Ecto neural progenitor cell (in vitro differentiated cells): Measurements from ENCODE around the gene CHD6.

Experiments used
- DNase-seq: peaks from one replicate; pipeline ENCODE4 v3.0.0-alpha.2; 2018; ENCODE audit warnings: low spot score

The CHD6 gene

DNA sequence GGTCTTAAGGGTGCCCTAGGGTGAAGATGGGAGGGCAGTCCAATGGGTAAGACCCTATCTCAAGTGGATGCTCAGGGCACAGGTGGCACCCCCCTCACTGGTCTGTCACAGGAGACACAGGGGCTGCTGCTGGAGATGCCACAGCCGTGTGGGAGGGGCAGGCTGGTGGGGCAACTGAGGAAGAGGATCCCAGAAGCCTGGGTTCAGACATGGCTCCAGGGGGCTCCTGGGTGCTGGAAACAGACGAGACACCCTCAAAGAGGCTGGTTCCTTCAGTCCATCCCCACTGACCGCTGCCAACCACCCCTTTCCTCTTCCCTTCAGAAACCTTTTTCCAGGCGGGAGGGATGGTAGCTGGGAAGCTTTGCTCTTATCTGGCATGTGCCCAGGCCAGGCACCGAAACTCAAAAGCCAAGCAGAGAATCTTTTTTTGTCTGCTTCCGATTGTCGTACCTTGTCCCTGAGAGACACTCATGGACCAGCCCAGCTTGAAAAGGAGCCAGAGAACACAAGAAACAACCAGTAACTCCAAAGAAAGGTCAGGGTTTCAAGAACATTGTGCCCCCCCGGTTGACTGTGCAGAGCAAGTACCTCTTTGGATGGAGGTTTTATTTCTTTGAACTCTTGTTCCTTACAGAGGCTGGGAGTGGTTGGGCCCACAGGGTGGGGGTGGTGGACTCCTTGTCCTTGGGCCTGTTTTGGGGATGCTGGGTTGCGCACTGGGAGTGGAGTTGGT is 223.1 kb downstream of the CHD6 start:
- DNase-seq, result no peak

DNA sequence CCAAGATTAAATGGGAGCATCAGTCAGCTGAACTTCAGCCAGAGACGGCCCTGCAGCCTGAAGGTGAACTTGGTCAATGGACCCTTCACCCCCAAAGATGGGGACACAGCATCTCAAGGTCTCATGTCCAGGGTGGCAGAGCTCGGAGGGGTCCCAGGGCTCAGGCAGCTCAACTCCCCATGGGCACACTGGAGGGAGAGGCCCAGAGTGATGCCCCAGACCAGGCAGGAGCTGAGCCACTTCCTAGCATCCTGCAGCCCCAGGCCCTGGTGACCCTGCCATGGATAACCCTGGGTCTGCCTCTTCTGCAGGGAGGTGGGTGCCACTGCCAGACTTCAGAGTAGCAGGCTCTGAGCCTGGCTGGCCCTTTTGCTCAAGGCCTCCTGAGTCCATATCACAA is 224.1 kb downstream of the CHD6 start:
- no peak for DNase-seq

DNA sequence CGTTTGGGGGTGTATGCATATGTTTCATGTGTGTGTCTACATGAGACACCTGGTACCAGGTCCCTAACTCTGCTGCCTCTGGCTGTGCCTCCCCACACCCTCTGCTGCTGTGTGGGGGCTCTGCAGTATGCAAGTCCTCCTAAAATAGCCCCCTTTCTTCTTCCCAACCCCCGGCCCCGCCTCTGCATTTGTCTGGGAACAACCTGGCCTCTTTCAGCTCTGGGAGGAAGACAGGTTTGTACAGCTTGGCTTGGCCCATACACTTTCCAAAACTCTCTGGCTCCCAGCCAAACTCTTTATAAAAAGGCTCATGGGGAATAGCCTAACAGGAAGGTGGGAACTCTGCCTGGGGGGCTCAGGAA is 224.5 kb downstream of the CHD6 start:
- no peak for DNase-seq

DNA sequence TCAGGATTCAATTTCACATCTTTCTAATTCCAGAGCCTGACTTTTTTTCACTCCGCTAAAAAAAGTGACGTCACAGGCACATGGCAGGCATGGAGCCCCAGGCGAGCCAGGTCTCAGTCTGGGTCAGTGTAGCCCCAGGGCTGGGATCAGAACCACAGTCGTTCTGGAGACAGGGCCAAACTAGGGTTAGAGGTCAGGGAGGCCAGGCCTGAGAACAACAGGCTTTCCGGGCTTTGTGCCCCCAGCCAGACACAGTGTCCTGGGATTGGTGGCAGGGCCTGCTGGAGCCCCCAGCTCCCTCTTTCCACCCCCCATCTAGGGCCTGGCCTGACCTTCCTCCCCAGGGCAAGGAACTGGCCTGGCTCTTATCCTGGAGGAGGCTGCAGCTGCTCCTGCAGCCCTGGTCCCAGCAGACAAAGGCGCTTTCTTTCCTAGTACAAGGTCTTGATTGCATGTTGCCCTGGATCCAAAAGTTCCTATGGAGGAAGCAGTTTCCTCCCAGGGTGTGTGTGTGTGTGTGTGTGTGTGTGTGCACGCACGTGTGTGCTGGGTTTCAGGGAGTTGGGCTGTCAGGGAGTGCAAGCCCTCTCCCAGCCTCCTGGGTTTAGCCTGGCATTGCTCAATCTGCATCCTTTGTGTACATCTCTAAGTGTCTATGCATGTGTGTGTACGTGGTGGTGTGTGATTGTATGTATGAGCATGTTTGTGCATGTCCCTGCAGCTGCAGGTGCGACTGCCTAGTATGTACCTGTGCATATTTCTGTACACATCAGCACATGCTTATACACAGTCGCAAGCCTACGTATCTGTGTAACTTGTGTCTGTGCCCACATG is 225.1 kb downstream of the CHD6 start:
- peak; percentile 73 for DNase-seq

DNA sequence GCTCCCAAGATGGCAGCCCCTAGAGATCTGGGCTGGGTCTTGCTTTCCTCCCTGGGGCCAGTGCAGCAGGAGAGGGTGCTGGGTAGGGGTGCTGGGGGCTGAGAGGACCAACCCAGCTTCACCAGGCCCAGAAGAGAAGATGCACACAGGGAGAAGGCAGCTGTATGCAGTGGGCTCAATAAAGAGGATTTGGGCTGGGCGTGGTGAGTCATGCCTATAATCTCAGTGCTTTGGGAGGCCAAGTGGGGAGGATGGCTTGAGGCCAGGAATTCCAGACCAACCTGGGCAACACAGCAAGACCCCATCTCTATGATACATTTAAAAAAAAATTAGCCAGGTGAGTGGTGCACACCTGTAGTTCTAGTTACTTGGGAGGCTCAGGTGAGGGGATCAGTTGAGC is 225.9 kb downstream of the CHD6 start:
- no peak for DNase-seq

- DNase-seq, result no peak
Observed at GRCh38 chr20:41391587-41392001, 226.6 kb downstream of the CHD6 start.

DNA sequence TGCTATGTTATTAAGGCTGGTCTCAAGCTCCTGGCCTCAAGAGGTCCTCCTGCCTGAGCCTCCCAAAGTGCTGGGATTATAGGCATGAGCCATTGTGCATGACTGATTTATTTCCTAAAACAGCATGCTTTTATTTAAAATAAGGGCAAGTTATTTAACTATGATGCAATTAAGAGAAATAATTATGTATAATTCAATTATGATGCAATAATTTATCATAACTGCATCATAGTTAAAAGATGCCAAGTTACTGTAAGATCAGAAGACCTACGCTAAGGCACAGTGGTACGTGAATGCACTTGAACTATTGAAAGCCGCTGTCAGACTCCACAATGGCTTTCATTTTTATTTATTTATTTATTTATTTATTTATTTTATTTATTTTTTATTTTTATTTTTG is 227.3 kb downstream of the CHD6 start:
- no peak for DNase-seq

DNA sequence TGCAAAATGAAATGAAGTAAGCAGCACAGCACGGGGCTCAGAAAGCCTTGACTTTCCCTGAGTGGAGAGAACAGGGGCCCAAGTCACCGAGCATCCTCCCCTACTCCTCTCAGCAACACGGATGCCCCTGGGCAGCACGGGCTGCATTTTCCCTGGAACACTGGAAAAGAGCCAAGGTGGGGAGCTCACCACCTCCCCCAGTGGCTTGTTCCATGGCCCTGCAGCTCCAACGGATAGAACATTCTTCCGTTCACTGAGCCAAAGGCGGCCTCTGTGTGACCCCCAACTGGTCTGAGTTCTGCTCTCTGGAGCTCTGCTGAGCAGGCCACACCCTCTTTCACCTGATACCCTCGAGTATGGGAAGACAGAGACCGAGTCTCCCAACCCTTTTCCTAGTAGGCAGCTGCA is 230.7 kb downstream of the CHD6 start:
- DNase-seq, result no peak

- DNase-seq, result no peak
Observed at GRCh38 chr20:41386502-41387427, 231.4 kb downstream of the CHD6 start.

DNA sequence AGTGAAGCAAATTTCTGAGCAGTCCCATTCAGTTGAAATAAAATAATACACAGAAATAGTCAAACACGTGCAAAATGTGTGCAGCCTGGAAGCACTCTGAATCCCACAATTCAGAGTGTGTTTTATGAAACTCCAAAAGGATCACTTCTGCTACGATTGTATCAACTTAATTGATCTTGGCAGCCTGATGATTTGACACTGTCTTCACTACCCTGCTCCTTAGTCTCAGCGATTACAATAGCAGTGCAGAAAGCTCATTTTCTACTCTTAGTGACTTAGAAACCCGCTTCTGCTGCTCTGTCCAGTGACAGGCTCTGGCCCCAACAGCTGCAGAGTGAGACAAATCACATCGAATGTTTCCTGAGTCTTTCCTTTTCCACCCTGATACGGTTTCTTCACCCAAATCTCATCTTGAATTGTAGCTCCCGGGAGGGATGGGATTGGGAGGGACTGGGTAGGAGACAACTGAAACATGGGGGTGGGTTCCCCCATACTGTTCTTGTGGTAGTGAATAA is 235.3 kb downstream of the CHD6 start:
- DNase-seq, result no peak

- no peak for DNase-seq
Observed at GRCh38 chr20:41380551-41381193, 237.5 kb downstream of the CHD6 start.

DNA sequence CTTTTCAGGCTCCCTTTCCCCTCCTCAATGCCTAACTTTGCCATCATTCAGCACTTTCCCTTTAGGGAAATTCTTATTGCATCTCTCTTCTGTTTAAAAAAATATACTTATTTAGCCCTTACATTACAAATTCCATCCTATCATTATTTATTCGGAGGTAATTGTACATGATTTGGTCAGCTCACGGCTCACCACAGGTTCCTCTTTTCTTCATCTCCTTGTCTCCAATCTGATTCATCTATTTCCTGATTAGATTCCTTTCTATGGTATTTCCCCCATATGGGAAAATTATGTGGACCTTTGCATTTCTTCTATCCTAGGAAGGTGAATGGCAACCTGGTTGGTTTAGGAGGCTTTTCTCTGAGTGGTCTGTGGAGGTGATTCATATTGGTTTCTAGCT is 238.6 kb downstream of the CHD6 start:
- DNase-seq, result no peak

GRCh38 chr20:41377275-41377674 is 240.9 kb downstream of the CHD6 start:
- no peak for DNase-seq

DNA sequence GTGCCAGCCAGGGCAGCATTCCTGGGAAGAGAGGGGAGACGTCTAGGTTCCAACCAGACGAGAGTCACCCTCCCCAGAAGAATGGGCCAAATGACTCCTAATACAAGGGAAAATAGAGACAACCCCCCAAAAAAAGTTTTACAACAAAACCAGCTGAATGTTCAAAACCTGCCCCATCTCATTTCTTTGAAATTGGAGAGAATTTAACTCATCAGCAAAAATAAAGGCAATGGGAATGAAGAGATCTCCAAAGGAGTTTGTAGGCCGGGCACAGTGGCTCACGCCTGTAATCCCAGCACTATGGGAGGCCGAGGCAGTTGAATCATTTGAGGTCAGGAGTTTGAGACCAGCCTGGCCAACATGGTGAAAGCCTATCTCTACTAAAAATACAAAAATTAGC is 241.8 kb downstream of the CHD6 start:
- DNase-seq, result no peak

- peak; percentile 41 for DNase-seq
Observed at GRCh38 chr20:41375846-41376245, 242.3 kb downstream of the CHD6 start.

- peak; percentile 40 for DNase-seq
Observed at GRCh38 chr20:41373931-41374920, 244.0 kb downstream of the CHD6 start.

DNA sequence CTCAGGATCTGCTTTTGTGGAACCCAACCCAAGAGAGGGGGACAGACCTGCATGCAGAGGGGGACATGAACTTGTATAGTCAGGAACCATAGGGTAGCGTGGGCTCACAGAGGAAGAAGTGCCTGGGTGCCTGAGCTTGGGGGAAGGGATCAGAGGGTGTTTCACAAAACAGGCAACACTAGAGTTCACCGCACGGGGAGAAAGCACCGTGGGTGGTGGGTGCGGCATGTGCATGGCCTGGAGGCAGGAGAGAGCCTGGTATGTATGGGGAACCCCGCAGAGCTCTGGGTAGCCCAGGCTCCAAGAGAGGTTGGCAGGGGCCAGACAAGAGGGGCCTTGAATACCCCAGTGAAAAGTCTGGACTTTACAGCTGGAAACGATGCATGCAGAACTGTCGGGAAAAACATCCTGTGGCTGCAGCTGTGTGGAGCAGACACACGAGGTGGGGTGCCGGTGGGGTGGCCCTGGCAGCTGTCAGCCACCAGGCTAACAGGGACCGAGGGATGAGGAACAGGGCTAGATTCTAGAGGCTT is 244.9 kb downstream of the CHD6 start:
- no peak for DNase-seq

GRCh38 chr20:41371371-41371770 is 246.8 kb downstream of the CHD6 start:
- DNase-seq, result no peak

DNA sequence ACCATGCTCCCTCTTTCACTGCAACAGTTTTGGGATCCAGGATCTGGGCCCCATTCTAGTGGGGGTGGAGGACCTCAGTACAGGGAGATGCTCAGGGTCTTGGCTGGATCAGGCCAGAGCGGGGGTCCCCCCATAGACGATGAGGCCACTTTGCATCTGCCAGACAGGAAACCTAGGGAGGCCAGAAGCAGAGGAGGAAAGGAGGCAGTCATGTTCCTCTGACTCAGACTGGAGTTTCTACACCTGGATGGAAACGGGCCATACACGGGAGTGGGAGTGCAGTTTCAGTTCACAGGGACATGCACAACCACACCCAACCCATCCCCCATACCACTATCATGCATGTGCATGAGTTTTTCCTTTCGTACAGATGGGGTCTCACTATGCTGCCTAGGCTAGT is 248.0 kb downstream of the CHD6 start:
- no peak for DNase-seq

- DNase-seq, result no peak
Observed at GRCh38 chr20:41369673-41370072, 248.5 kb downstream of the CHD6 start.
